Liver (tissue), 9 donors: ENCODE results near the gene INPP5A. TPM values are rescaled to one million over a fixed set of nuclear protein-coding genes. Genes with fewer than 3 reads are reported as not detected.

Experiments used
- DNase-seq: peaks from one replicate; pipeline ENCODE4 v3.0.0-alpha.2; 2017; ENCODE audit warnings: low spot score
- H3K27ac ChIP-seq, 2 donors: one replicate each; pipeline ENCODE4 v1.7.0; 2013; ENCODE audit warnings: inconsistent platforms in 2 of 2, low read length in 2 of 2, control low read depth in 1 of 2, low read depth in 1 of 2, mild to moderate bottlenecking in 1 of 2
- H3K27me3 ChIP-seq, 4 donors: one replicate each; pipeline versions ENCODE4 v1.6.1 to v1.7.0; 2013; ENCODE audit warnings: low read length in 3 of 4, inconsistent platforms in 1 of 4, mild to moderate bottlenecking in 1 of 4, moderate library complexity in 1 of 4; ENCODE audit not compliant: control insufficient read depth in 4 of 4, insufficient read depth in 4 of 4
- H3K36me3 ChIP-seq, 4 donors: one replicate each; pipeline versions ENCODE4 v1.6.1 to v1.7.0; 2013; ENCODE audit warnings: low read length in 3 of 4, mild to moderate bottlenecking in 3 of 4, low read depth in 1 of 4, moderate library complexity in 1 of 4; ENCODE audit not compliant: control insufficient read depth in 4 of 4, insufficient read depth in 3 of 4
- H3K4me1 ChIP-seq, 4 donors: one replicate each; pipeline versions ENCODE4 v1.6.1 to v1.7.0; 2013; ENCODE audit warnings: low read length in 3 of 4, mild to moderate bottlenecking in 3 of 4, moderate library complexity in 1 of 4; ENCODE audit not compliant: control insufficient read depth in 4 of 4, insufficient read depth in 4 of 4
- H3K4me3 ChIP-seq, 3 donors: one replicate each; pipeline versions ENCODE4 v1.6.1 to v1.7.0; 2013; ENCODE audit warnings: low read length in 3 of 3, control low read depth in 1 of 3, low read depth in 1 of 3, mild to moderate bottlenecking in 1 of 3
- H3K9ac ChIP-seq, 2 donors: one replicate each; pipeline ENCODE4 v1.7.0; 2013; ENCODE audit warnings: low read length in 2 of 2, mild to moderate bottlenecking in 2 of 2, moderate library complexity in 2 of 2, control low read depth in 1 of 2, low read depth in 1 of 2
- H3K9me3 ChIP-seq, 4 donors: one replicate each; pipeline versions ENCODE4 v1.6.1 to v1.7.0; 2013; ENCODE audit warnings: low read length in 3 of 4; ENCODE audit not compliant: control insufficient read depth in 4 of 4
- ATF3 ChIP-seq: IDR thresholded peaks from 2 replicates; pipeline ENCODE4 v1.6.1; 2016; ENCODE audit warnings: antibody characterized with exemption
- EGR1 ChIP-seq, 2 donors: IDR thresholded peaks; 2 replicates each; pipeline ENCODE4 v1.6.1; 2016 to 2018; ENCODE audit warnings: antibody characterized with exemption in 2 of 2, low read depth in 2 of 2
- FOXA1 ChIP-seq: IDR thresholded peaks from 2 replicates; pipeline ENCODE4 v1.6.1; 2016; ENCODE audit warnings: antibody characterized with exemption
- FOXA2 ChIP-seq: IDR thresholded peaks from 2 replicates; pipeline ENCODE4 v1.6.1; 2016; ENCODE audit warnings: antibody characterized with exemption
- GABPA ChIP-seq, 2 donors: IDR thresholded peaks in 1 of 2; conservative IDR thresholded peaks in 1 of 2; 2 replicates each; pipeline ENCODE4 v1.6.1; 2016; ENCODE audit warnings: antibody characterized with exemption in 2 of 2, mild to moderate bottlenecking in 1 of 2, moderate library complexity in 1 of 2
- HNF4A ChIP-seq, 2 donors: conservative IDR thresholded peaks; 2 replicates each; pipeline ENCODE4 v1.6.1; 2016; ENCODE audit warnings: antibody characterized with exemption in 2 of 2, mild to moderate bottlenecking in 2 of 2
- HNF4G ChIP-seq: IDR thresholded peaks from 2 replicates; pipeline ENCODE4 v1.6.1; 2016; ENCODE audit warnings: antibody characterized with exemption
- JUND ChIP-seq, 2 donors: IDR thresholded peaks; 2 replicates each; pipeline ENCODE4 v1.6.1; 2016; ENCODE audit warnings: antibody characterized with exemption in 2 of 2
- NR2F2 ChIP-seq: IDR thresholded peaks from 2 replicates; pipeline ENCODE4 v1.6.1; 2016; ENCODE audit warnings: antibody characterized with exemption
- RAD21 ChIP-seq, 2 donors: IDR thresholded peaks; 2 replicates each; pipeline ENCODE4 v1.6.1; 2016; ENCODE audit warnings: antibody characterized with exemption in 2 of 2, mild to moderate bottlenecking in 2 of 2
- REST ChIP-seq: IDR thresholded peaks from 2 replicates; pipeline ENCODE4 v1.6.1; 2016; ENCODE audit warnings: antibody characterized with exemption, mild to moderate bottlenecking
- RXRA ChIP-seq, 2 donors: IDR thresholded peaks; 2 replicates each; pipeline ENCODE4 v1.6.1; 2017 to 2018; ENCODE audit warnings: antibody characterized with exemption in 2 of 2, mild to moderate bottlenecking in 1 of 2
- SP1 ChIP-seq: IDR thresholded peaks from 2 replicates; pipeline ENCODE4 v1.6.1; 2018; ENCODE audit warnings: antibody characterized with exemption, mild to moderate bottlenecking
- TAF1 ChIP-seq: conservative IDR thresholded peaks from 2 replicates; pipeline ENCODE4 v1.6.1; 2016; ENCODE audit warnings: antibody characterized with exemption, mild to moderate bottlenecking
- YY1 ChIP-seq: IDR thresholded peaks from 2 replicates; pipeline ENCODE4 v1.6.1; 2016; ENCODE audit warnings: antibody characterized with exemption, mild to moderate bottlenecking
- ZBTB33 ChIP-seq: IDR thresholded peaks from 2 replicates; pipeline ENCODE4 v1.6.1; 2016; ENCODE audit warnings: antibody characterized with exemption
- WGBS: extraction: QIAGEN DNeasy Blood & Tissue Kit; methylation state at CpG from one replicate; pipeline ENCODE4 v1.1.7; 2013; 5-methylcytosine and 5-hydroxymethylcytosine counted together
- polyA plus RNA-seq, 2 donors: library from polyadenylated mRNA; stranded (reverse) in 1 of 2; unstranded in 1 of 2; fragments of 200-250 nt in 1 of 2; fragments of >200 nt in 1 of 2; fragmentation: Nextera tagmentation in 1 of 2; extraction: Ambion mirVana in 1 of 2; gene quantifications; one replicate each; pipeline versions ENCODE4 v1.2.1 to v1.2.3, GENCODE V29; 2013 to 2015
- total RNA-seq, 2 donors: library from RNA; depleted of rRNA; stranded (reverse); fragments of >200 nt; gene quantifications; one replicate each; pipeline ENCODE4 v1.2.3, GENCODE V29; 2014
- TF ChIP-seq, protein P1 (sequence below): fragments of 150-350 bp; IDR thresholded peaks from 2 replicates; pipeline ENCODE4 v1.5.1; 2017; ENCODE audit warnings: improper control_type of control experiment, low read depth, low read length; ENCODE audit not compliant: missing input control
- donor health status: healthy.
- donor health status: healthy.
- donor health status: healthy.
- donor health status: healthy.
- donor health status: healthy.

INPP5A gene
- total and polyA plus RNA-seq, 4 donors = 4.3 to 26.5 (median 10.9) TPM

- no peak for DNase-seq
- Histone ChIP-seq H3K9me3 (no peaks in the 10 kb centered on the region), H3K4me1 (peaks cover 0 to 7% (median 4%) of the 10 kb centered on the region in 4 donors), H3K27me3 (no peaks in the 10 kb centered on the region), H3K27ac (no peak overlapping the region), H3K9ac (no peak overlapping the region), H3K4me3 (no peak overlapping the region), H3K36me3 (no peaks in the 10 kb centered on the region)
- TF ChIP-seq GABPA (IDR thresholded peaks at IDR 0.05 in 1 of 2, conservative IDR thresholded peaks at IDR 0.05 in 1 of 2) (no peak), TAF1 (no peak), EGR1 (IDR thresholded peaks at IDR 0.05; ENCODE audit: low read depth in 2 of 2) (no peak), RAD21 (IDR thresholded peaks at IDR 0.05) (no peak)
- 92% methylated on average over 18 of the region's 18 CpGs for WGBS
Measured at GRCh38 chr10:132608511-132609195, 71.1 kb downstream of the INPP5A start.

DNA sequence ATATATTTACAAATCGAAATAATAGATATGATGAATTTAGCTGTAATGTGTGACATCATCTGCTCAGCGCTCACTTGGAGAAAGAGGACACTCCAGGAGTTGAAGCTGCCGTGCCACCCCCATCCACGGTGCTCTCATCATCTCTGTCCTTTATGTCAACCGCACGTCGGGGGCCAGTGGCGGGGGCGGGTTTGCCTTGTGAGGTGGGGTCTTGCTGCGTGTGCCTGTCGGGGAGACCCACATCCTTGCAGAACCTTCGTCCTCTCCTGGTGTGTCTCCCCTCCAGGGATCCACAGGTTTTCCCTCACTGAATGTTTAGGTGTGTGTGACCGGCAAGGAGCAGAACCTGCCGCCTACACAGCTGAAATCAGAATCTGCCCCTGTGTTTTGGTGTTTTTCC is 71.6 kb downstream of the INPP5A start:
- H3K9me3 ChIP-seq = no peaks in the 10 kb centered on the region
- no peaks in the 10 kb centered on the region for H3K27me3 ChIP-seq
- 96% methylated on average over 14 of the region's 14 CpGs for WGBS
- DNase-seq = no peak
- no peak overlapping the region for H3K4me3 ChIP-seq
- no peak overlapping the region for H3K27ac ChIP-seq
- H3K9ac ChIP-seq = no peak overlapping the region
- TF ChIP-seq RXRA (IDR thresholded peaks at IDR 0.05) (no peak), GABPA (IDR thresholded peaks at IDR 0.05 in 1 of 2, conservative IDR thresholded peaks at IDR 0.05 in 1 of 2) (no peak), JUND (IDR thresholded peaks at IDR 0.05) (no peak), YY1 (no peak), NR2F2 (no peak), EGR1 (IDR thresholded peaks at IDR 0.05; ENCODE audit: low read depth in 2 of 2) (no peak), ZBTB33 (no peak), FOXA1 (no peak), FOXA2 (no peak), ATF3 (no peak), HNF4G (no peak), RAD21 (IDR thresholded peaks at IDR 0.05) (no peak), REST (no peak), SP1 (no peak), TAF1 (no peak), HNF4A (conservative IDR thresholded peaks at IDR 0.05) (no peak)
- TF ChIP-seq, protein P1, sequence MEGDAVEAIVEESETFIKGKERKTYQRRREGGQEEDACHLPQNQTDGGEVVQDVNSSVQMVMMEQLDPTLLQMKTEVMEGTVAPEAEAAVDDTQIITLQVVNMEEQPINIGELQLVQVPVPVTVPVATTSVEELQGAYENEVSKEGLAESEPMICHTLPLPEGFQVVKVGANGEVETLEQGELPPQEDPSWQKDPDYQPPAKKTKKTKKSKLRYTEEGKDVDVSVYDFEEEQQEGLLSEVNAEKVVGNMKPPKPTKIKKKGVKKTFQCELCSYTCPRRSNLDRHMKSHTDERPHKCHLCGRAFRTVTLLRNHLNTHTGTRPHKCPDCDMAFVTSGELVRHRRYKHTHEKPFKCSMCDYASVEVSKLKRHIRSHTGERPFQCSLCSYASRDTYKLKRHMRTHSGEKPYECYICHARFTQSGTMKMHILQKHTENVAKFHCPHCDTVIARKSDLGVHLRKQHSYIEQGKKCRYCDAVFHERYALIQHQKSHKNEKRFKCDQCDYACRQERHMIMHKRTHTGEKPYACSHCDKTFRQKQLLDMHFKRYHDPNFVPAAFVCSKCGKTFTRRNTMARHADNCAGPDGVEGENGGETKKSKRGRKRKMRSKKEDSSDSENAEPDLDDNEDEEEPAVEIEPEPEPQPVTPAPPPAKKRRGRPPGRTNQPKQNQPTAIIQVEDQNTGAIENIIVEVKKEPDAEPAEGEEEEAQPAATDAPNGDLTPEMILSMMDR = no peak
- H3K4me1 ChIP-seq = peaks cover 0 to 7% (median 4%) of the 10 kb centered on the region in 4 donors
- H3K36me3 ChIP-seq = no peaks in the 10 kb centered on the region
